HepG2 (cell line): ENCODE data around the gene CRIP1. TPM values are rescaled to one million over a fixed set of nuclear protein-coding genes. Genes with fewer than 3 reads are reported as not detected.

Experiments
- DMAP1 ChIP-seq: IDR thresholded peaks from 2 replicates; pipeline ENCODE4 v1.6.1; 2016
- ETS1 ChIP-seq: sonication (generic); formaldehyde crosslinking; IDR thresholded peaks from 2 replicates; pipeline ENCODE4 v1.4.0; 2020; ENCODE audit warnings: missing genetic modification reagents
- FOXK1 ChIP-seq: sonication (generic); formaldehyde crosslinking; IDR thresholded peaks from 2 replicates; pipeline ENCODE4 v1.4.0; 2020; ENCODE audit warnings: low read depth, missing genetic modification reagents, borderline replicate concordance
- IRF2 ChIP-seq: IDR thresholded peaks from 2 replicates; pipeline ENCODE4 v1.6.1; 2018; ENCODE audit warnings: missing genetic modification reagents, missing compliant biosample characterization
- MAX ChIP-seq: IDR thresholded peaks from 2 replicates; pipeline ENCODE4 v1.6.1; 2012; ENCODE audit warnings: inconsistent platforms
- MTF1 ChIP-seq: sonication (generic); formaldehyde crosslinking; IDR thresholded peaks from 2 replicates; pipeline ENCODE4 v1.5.0; 2020; ENCODE audit warnings: missing genetic modification reagents
- PTBP1 ChIP-seq: fragments of 200-400 bp; formaldehyde crosslinking; IDR thresholded peaks from 2 replicates; pipeline ENCODE4 v1.6.1; 2018; ENCODE audit warnings: low read length, low read depth; ENCODE audit not compliant: poor library complexity, severe bottlenecking
- SNAPC4 ChIP-seq: sonication (generic); formaldehyde crosslinking; IDR thresholded peaks from 2 replicates; pipeline ENCODE4 v1.4.0; 2020; ENCODE audit warnings: mild to moderate bottlenecking, missing genetic modification reagents
- TOE1 ChIP-seq: sonication (generic); formaldehyde crosslinking; IDR thresholded peaks from 2 replicates; pipeline ENCODE4 v1.4.0; 2020; ENCODE audit warnings: mild to moderate bottlenecking, missing genetic modification reagents
- ZBTB43 ChIP-seq: sonication (generic); formaldehyde crosslinking; conservative IDR thresholded peaks from 2 replicates; pipeline ENCODE4 v1.4.0; 2020; ENCODE audit warnings: missing genetic modification reagents
- ZBTB46 ChIP-seq: sonication (generic); formaldehyde crosslinking; IDR thresholded peaks from 2 replicates; pipeline ENCODE4 v1.4.0; 2020; ENCODE audit warnings: mild to moderate bottlenecking, missing genetic modification reagents, borderline replicate concordance
- ZNF142 ChIP-seq: sonication (generic); formaldehyde crosslinking; IDR thresholded peaks from 2 replicates; pipeline ENCODE4 v1.4.0; 2020; ENCODE audit warnings: missing genetic modification reagents
- polyA plus RNA-seq, 8 experiments: library from polyadenylated mRNA; depleted of rRNA in 3 of 8; stranded (reverse) in 7 of 8; unstranded in 1 of 8; fragments of >200 nt; fragmentation: Illumina TruSeq in 4 of 8; extraction: Trizol in 4 of 8; gene quantifications; 2 replicates each; pipeline versions ENCODE4 v1.2.1 to v1.2.3, GENCODE V29; 2011 to 2016; ENCODE audit warnings: low read depth in 4 of 8, missing spikeins in 1 of 8, mixed read lengths in 1 of 8; ENCODE audit not compliant: insufficient read depth in 1 of 8
- total RNA-seq, 5 experiments: library from RNA; depleted of rRNA; stranded (reverse); fragments of >200 nt; fragmentation: Illumina TruSeq; extraction: Trizol; gene quantifications; 2 replicates each; pipeline ENCODE4 v1.2.3, GENCODE V29; 2016; ENCODE audit warnings: low read depth in 1 of 5

Gene CRIP1
- total and polyA plus RNA-seq, 2 of the 13 experiments (the other 11 are each of a cell fraction or from before 2014, with no cell fraction given): 53.9 to 59.5 TPM

GRCh38 chr14:105495990-105496830 lies 9.5 kb downstream of the CRIP1 start (continued):
- TF ChIP-seq ZBTB46 (CRISPR knock-in tag): no peak; the same call in 1 of the 2 replicates
- peak; percentile 75 for TF ChIP-seq MAX
- TF ChIP-seq SNAPC4 (CRISPR knock-in tag): no peak
- TF ChIP-seq FOXK1 (CRISPR knock-in tag): 0 out of 2 replicates have a peak, but pooled peaks have one; percentile 12
- TF ChIP-seq DMAP1 (CRISPR knock-in tag): peak; percentile 57; the same call in 1 of the 2 replicates
- no peak for TF ChIP-seq ZBTB43 (CRISPR knock-in tag)
- TF ChIP-seq PTBP1: no peak
- TF ChIP-seq TOE1 (CRISPR knock-in tag): 0 out of 2 replicates have a peak, but pooled peaks have one; percentile 39
- no peak; the same call in 1 of the 2 replicates for TF ChIP-seq ZNF142 (CRISPR knock-in tag)
- no peak for TF ChIP-seq ETS1 (CRISPR knock-in tag)
- peak; percentile 56 for TF ChIP-seq IRF2 (CRISPR knock-in tag)
- TF ChIP-seq MTF1 (CRISPR knock-in tag): no peak
